GM12875 (cell line): ENCODE data around the gene FAS.

ENCODE experiments used
- H3K4me3 ChIP-seq: one replicate; pipeline ENCODE4 v1.5.1; 2011; ENCODE audit warnings: low read depth, low read length, control low read depth
- TF ChIP-seq, protein P1 (sequence below): IDR thresholded peaks from 2 replicates; pipeline ENCODE4 v1.5.1; 2011; ENCODE audit warnings: low read depth, mild to moderate bottlenecking, control low read depth, inconsistent platforms, low read length, moderate library complexity, borderline replicate concordance; ENCODE audit not compliant: insufficient read depth

FAS gene

DNA sequence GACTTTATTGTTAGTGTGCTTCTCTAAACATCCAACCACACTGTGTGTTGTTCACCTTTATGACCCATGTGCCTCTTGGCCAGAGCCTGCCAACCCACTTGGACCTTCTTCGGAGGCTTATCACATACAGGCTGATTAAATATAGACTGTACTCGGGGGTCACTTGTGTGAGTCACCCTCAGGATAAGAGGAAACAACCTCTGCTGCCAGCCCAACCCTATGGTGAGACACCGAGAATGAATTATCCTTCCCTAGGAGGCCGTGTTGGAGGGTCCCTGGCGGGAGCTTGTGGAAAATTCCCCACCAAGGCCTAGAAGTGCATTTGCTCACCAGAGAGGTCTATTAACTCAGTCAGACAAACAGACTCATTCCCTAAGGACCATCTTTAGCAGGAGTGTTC is 63.0 kb downstream of the FAS start:
- no peak overlapping the region for H3K4me3 ChIP-seq
- TF ChIP-seq, protein P1, sequence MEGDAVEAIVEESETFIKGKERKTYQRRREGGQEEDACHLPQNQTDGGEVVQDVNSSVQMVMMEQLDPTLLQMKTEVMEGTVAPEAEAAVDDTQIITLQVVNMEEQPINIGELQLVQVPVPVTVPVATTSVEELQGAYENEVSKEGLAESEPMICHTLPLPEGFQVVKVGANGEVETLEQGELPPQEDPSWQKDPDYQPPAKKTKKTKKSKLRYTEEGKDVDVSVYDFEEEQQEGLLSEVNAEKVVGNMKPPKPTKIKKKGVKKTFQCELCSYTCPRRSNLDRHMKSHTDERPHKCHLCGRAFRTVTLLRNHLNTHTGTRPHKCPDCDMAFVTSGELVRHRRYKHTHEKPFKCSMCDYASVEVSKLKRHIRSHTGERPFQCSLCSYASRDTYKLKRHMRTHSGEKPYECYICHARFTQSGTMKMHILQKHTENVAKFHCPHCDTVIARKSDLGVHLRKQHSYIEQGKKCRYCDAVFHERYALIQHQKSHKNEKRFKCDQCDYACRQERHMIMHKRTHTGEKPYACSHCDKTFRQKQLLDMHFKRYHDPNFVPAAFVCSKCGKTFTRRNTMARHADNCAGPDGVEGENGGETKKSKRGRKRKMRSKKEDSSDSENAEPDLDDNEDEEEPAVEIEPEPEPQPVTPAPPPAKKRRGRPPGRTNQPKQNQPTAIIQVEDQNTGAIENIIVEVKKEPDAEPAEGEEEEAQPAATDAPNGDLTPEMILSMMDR = no peak

DNA sequence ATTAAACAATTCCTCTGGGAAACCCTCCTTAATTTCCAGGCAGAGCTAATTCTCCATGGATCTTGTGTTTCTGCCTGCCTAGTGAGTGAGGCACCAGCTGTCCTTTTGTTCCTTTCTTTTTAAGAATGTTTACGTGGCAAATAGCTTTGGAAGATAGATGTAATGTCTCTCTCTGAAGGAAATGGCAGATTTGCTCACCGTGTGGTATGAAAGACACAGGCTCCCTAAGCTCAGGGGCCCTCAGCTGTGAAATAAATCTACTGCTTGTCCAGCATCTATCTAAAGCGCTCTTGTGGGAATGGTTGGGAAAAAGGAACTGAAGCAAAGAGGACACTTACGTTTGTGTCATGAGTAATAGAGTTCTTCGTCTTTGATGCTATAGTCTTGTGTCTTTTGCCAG is 64.6 kb downstream of the FAS start:
- TF ChIP-seq, protein P1 = no peak
- H3K4me3 ChIP-seq = no peak overlapping the region

DNA sequence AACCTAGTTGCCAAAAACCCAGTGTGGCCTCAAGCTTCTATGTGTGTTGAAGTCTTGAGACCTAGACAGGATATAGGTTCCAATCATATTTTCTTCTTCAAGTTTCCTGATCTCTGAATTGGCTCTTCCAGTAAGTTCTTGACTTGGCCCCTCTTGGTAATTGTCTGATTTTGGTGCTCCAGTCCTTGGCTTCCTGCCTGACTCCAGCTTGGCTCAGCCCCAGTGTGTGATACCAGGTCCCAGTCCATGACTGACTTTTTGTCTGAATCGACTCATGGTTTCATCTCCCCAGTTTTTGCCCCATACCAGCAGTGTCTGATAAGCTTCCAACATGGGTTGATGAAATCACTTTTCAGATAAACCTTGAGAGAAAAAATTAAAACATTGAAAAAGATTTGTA is 72.3 kb downstream of the FAS start:
- TF ChIP-seq, protein P1 = no peak
- H3K4me3 ChIP-seq = no peak overlapping the region

DNA sequence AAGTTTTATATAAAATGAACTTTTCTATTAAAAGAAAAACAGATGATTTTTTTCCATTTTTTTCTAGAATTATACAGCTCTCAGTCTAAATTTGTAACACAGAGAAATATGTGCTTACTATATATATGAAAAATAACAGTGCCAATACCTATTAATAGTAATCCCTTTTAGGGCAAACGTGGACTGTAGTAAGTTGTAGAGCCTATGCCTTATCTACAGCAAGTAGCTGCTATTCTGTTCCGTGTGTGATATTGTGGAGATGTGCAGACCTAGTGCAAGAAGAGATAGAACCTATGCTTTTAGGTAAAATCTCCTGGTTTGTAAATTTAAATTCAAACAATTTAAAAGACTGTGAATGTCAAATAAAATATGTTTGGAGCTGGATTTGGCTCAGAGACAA is 72.9 kb downstream of the FAS start:
- TF ChIP-seq, protein P1 = no peak
- H3K4me3 ChIP-seq = no peak overlapping the region

DNA sequence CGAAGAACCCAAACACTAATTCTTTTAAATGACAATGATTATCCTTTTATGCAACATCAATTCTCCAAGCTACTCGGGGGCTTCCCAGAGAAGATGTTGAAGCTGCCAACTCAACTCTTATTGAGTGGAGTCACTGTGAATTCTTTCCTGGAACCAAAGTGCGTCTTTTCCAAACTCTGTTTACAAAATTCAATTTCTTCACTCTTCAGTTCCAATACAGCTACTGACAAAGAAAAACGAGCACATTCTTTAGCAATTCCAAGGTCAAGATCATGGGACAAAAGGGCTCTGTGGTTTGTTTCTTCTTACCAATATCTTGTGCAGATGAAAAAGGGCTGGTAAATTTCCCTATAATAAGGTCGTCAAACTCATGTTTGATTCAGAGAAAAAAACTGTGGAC is 74.2 kb downstream of the FAS start:
- H3K4me3 ChIP-seq = no peak overlapping the region
- TF ChIP-seq, protein P1 = no peak
